ENCODE measurements around the gene NCAM2.

NCAM2 gene

GRCh38 chr21:21436012-21436534 lies 437.9 kb downstream of the NCAM2 start:
- Histone ChIP-seq H2AK5ac (ENCODE audit: low read length) (no peak overlapping the region), H3K4ac (ENCODE audit: low read depth, low read length) (no peak overlapping the region), H3K36me3 (ENCODE audit: control insufficient read depth, insufficient read depth, low read length) (no peaks in the 10 kb centered on the region), H3K9ac (ENCODE audit: low read length) (no peak overlapping the region), H3K4me2 (ENCODE audit: low read length) (no peak overlapping the region), H3K27ac (ENCODE audit: low read depth, low read length) (no peak overlapping the region), H3K4me1 (ENCODE audit: control insufficient read depth, low read depth, low read length) (no peaks in the 10 kb centered on the region), H3K56ac (ENCODE audit: low read length) (no peak overlapping the region), H4K5ac (ENCODE audit: low read length) (no peak overlapping the region), H2BK120ac (ENCODE audit: low read depth, low read length) (no peak overlapping the region), H2BK5ac (ENCODE audit: low read length) (no peak overlapping the region), H3K79me2 (ENCODE audit: control insufficient read depth, insufficient read depth, low read length) (no peaks in the 10 kb centered on the region), H3K18ac (ENCODE audit: low read length) (no peak overlapping the region), H3K23ac (ENCODE audit: low read length) (no peak overlapping the region), H3K27me3 (ENCODE audit: insufficient read depth, low read length, poor library complexity) (no peaks in the 10 kb centered on the region), H2BK15ac (replicated peaks; ENCODE audit: low read depth) (no peak overlapping the region), H3K4me3 (ENCODE audit: low read length) (no peak overlapping the region), H4K8ac (ENCODE audit: low read depth, low read length) (no peak overlapping the region), H3K79me1 (ENCODE audit: low read length) (no peaks in the 10 kb centered on the region)
- DNase-seq: no peak
- no CpG with 5 or more reads among the region's 1 CpG for WGBS (ENCODE audit: extremely low coverage, insufficient coverage, low lambda C conversion rate)

DNA sequence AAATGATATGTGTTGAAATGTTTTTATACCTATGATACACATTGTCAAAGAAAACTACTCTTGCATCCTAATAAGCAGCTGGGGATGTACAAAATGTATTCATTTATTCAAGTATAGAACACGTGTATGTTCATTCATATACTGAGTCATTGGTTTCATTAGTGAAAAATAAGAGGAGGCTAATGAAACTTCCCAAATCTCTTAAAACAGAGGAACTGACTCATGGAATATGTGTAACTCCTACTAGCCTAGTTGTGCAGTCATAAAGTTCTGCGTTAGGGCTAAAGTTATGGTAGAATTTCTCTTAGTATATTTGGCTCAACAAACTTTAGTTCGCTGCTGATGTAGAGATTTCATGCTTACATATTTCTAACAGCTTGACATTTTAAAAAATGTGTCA lies 441.6 kb downstream of the NCAM2 start:
- Histone ChIP-seq H3K27me3 (ENCODE audit: insufficient read depth, low read length, poor library complexity) (no peaks in the 10 kb centered on the region), H2BK15ac (replicated peaks; ENCODE audit: low read depth) (no peak overlapping the region), H3K79me1 (ENCODE audit: low read length) (no peaks in the 10 kb centered on the region), H3K56ac (ENCODE audit: low read length) (no peak overlapping the region), H3K79me2 (ENCODE audit: control insufficient read depth, insufficient read depth, low read length) (no peaks in the 10 kb centered on the region), H3K27ac (ENCODE audit: low read depth, low read length) (no peak overlapping the region), H3K9ac (ENCODE audit: low read length) (no peak overlapping the region), H4K5ac (ENCODE audit: low read length) (no peak overlapping the region), H2BK120ac (ENCODE audit: low read depth, low read length) (no peak overlapping the region), H3K4me2 (ENCODE audit: low read length) (no peak overlapping the region), H3K4ac (ENCODE audit: low read depth, low read length) (no peak overlapping the region), H2AK5ac (ENCODE audit: low read length) (no peak overlapping the region), H4K8ac (ENCODE audit: low read depth, low read length) (no peak overlapping the region), H3K4me1 (ENCODE audit: control insufficient read depth, low read depth, low read length) (no peaks in the 10 kb centered on the region), H3K4me3 (ENCODE audit: low read length) (no peak overlapping the region), H3K18ac (ENCODE audit: low read length) (no peak overlapping the region), H2BK5ac (ENCODE audit: low read length) (no peak overlapping the region), H3K23ac (ENCODE audit: low read length) (no peak overlapping the region), H3K36me3 (ENCODE audit: control insufficient read depth, insufficient read depth, low read length) (no peaks in the 10 kb centered on the region)
- WGBS (ENCODE audit: extremely low coverage, insufficient coverage, low lambda C conversion rate): no CpG with 5 or more reads among the region's 3 CpGs
- DNase-seq: no peak

GRCh38 chr21:21457077-21457476 lies 458.9 kb downstream of the NCAM2 start:
- no peaks in the 10 kb centered on the region for H3K36me3 ChIP-seq (ENCODE audit: control insufficient read depth, insufficient read depth, low read length)
- H3K56ac ChIP-seq (ENCODE audit: low read length): no peak overlapping the region
- no peak overlapping the region for H3K4me2 ChIP-seq (ENCODE audit: low read length)
- no peak overlapping the region for H2BK15ac ChIP-seq (replicated peaks; ENCODE audit: low read depth)
- no peak overlapping the region for H3K18ac ChIP-seq (ENCODE audit: low read length)
- H3K27me3 ChIP-seq (ENCODE audit: insufficient read depth, low read length, poor library complexity): no peaks in the 10 kb centered on the region
- H3K4ac ChIP-seq (ENCODE audit: low read depth, low read length): no peak overlapping the region
- H3K4me1 ChIP-seq (ENCODE audit: control insufficient read depth, low read depth, low read length): no peaks in the 10 kb centered on the region
- no peaks in the 10 kb centered on the region for H3K79me1 ChIP-seq (ENCODE audit: low read length)
- no peak overlapping the region for H3K9ac ChIP-seq (ENCODE audit: low read length)
- H3K27ac ChIP-seq (ENCODE audit: low read depth, low read length): no peak overlapping the region
- H2AK5ac ChIP-seq (ENCODE audit: low read length): no peak overlapping the region
- no peak for DNase-seq
- no peak overlapping the region for H4K8ac ChIP-seq (ENCODE audit: low read depth, low read length)
- H3K79me2 ChIP-seq (ENCODE audit: control insufficient read depth, insufficient read depth, low read length): no peaks in the 10 kb centered on the region
- no CpG with 5 or more reads among the region's 8 CpGs for WGBS (ENCODE audit: extremely low coverage, insufficient coverage, low lambda C conversion rate)
- H3K4me3 ChIP-seq (ENCODE audit: low read length): no peak overlapping the region
- no peak overlapping the region for H3K23ac ChIP-seq (ENCODE audit: low read length)
- H2BK120ac ChIP-seq (ENCODE audit: low read depth, low read length): no peak overlapping the region
- H2BK5ac ChIP-seq (ENCODE audit: low read length): no peak overlapping the region
- no peak overlapping the region for H4K5ac ChIP-seq (ENCODE audit: low read length)

GRCh38 chr21:21458124-21458631 lies 460.0 kb downstream of the NCAM2 start:
- no peak overlapping the region for H3K4me2 ChIP-seq (ENCODE audit: low read length)
- no peak overlapping the region for H4K5ac ChIP-seq (ENCODE audit: low read length)
- H3K79me1 ChIP-seq (ENCODE audit: low read length): no peaks in the 10 kb centered on the region
- no peak overlapping the region for H3K4me3 ChIP-seq (ENCODE audit: low read length)
- no peak overlapping the region for H3K4ac ChIP-seq (ENCODE audit: low read depth, low read length)
- no peak overlapping the region for H3K27ac ChIP-seq (ENCODE audit: low read depth, low read length)
- H3K79me2 ChIP-seq (ENCODE audit: control insufficient read depth, insufficient read depth, low read length): no peaks in the 10 kb centered on the region
- H4K8ac ChIP-seq (ENCODE audit: low read depth, low read length): no peak overlapping the region
- H3K56ac ChIP-seq (ENCODE audit: low read length): no peak overlapping the region
- H3K9ac ChIP-seq (ENCODE audit: low read length): no peak overlapping the region
- no peak overlapping the region for H2AK5ac ChIP-seq (ENCODE audit: low read length)
- H3K4me1 ChIP-seq (ENCODE audit: control insufficient read depth, low read depth, low read length): no peaks in the 10 kb centered on the region
- no peak overlapping the region for H2BK5ac ChIP-seq (ENCODE audit: low read length)
- no peaks in the 10 kb centered on the region for H3K27me3 ChIP-seq (ENCODE audit: insufficient read depth, low read length, poor library complexity)
- WGBS (ENCODE audit: extremely low coverage, insufficient coverage, low lambda C conversion rate): no CpG with 5 or more reads among the region's 8 CpGs
- no peaks in the 10 kb centered on the region for H3K36me3 ChIP-seq (ENCODE audit: control insufficient read depth, insufficient read depth, low read length)
- H3K18ac ChIP-seq (ENCODE audit: low read length): no peak overlapping the region
- no peak for DNase-seq
- H2BK15ac ChIP-seq (replicated peaks; ENCODE audit: low read depth): no peak overlapping the region
- H3K23ac ChIP-seq (ENCODE audit: low read length): no peak overlapping the region
- no peak overlapping the region for H2BK120ac ChIP-seq (ENCODE audit: low read depth, low read length)

- Histone ChIP-seq H2BK5ac (ENCODE audit: low read length) (no peak overlapping the region), H3K9ac (ENCODE audit: low read length) (no peak overlapping the region), H3K4me1 (ENCODE audit: control insufficient read depth, low read depth, low read length) (no peaks in the 10 kb centered on the region), H3K27me3 (ENCODE audit: insufficient read depth, low read length, poor library complexity) (no peaks in the 10 kb centered on the region), H2AK5ac (ENCODE audit: low read length) (no peak overlapping the region), H2BK15ac (replicated peaks; ENCODE audit: low read depth) (no peak overlapping the region), H3K56ac (ENCODE audit: low read length) (no peak overlapping the region), H3K36me3 (ENCODE audit: control insufficient read depth, insufficient read depth, low read length) (no peaks in the 10 kb centered on the region), H3K27ac (ENCODE audit: low read depth, low read length) (no peak overlapping the region), H3K23ac (ENCODE audit: low read length) (no peak overlapping the region), H3K79me2 (ENCODE audit: control insufficient read depth, insufficient read depth, low read length) (no peaks in the 10 kb centered on the region), H3K4me3 (ENCODE audit: low read length) (no peak overlapping the region), H3K4ac (ENCODE audit: low read depth, low read length) (no peak overlapping the region), H3K4me2 (ENCODE audit: low read length) (no peak overlapping the region), H3K18ac (ENCODE audit: low read length) (no peak overlapping the region), H2BK120ac (ENCODE audit: low read depth, low read length) (no peak overlapping the region), H4K8ac (ENCODE audit: low read depth, low read length) (no peak overlapping the region), H3K79me1 (ENCODE audit: low read length) (no peaks in the 10 kb centered on the region), H4K5ac (ENCODE audit: low read length) (no peak overlapping the region)
- no peak for DNase-seq
- no CpG with 5 or more reads among the region's 5 CpGs for WGBS (ENCODE audit: extremely low coverage, insufficient coverage, low lambda C conversion rate)
These were observed 462.8 kb downstream of the NCAM2 start for GRCh38 chr21:21460979-21461378.

- no peak overlapping the region for H3K4me2 ChIP-seq (ENCODE audit: low read length)
- DNase-seq: no peak
These were observed 465.2 kb downstream of the NCAM2 start for GRCh38 chr21:21463456-21463855.

More at GRCh38 chr21:21463456-21463855, 465.2 kb downstream of the NCAM2 start:
- no peaks in the 10 kb centered on the region for H3K79me1 ChIP-seq (ENCODE audit: low read length)
- H3K4me3 ChIP-seq (ENCODE audit: low read length): no peak overlapping the region
- H4K8ac ChIP-seq (ENCODE audit: low read depth, low read length): no peak overlapping the region
- H3K18ac ChIP-seq (ENCODE audit: low read length): no peak overlapping the region
- H3K4ac ChIP-seq (ENCODE audit: low read depth, low read length): no peak overlapping the region
- no peak overlapping the region for H3K23ac ChIP-seq (ENCODE audit: low read length)
- no peak overlapping the region for H2BK120ac ChIP-seq (ENCODE audit: low read depth, low read length)
- H3K27me3 ChIP-seq (ENCODE audit: insufficient read depth, low read length, poor library complexity): no peaks in the 10 kb centered on the region
- H3K4me1 ChIP-seq (ENCODE audit: control insufficient read depth, low read depth, low read length): no peaks in the 10 kb centered on the region
- no peak overlapping the region for H2BK15ac ChIP-seq (replicated peaks; ENCODE audit: low read depth)
- no peak overlapping the region for H4K5ac ChIP-seq (ENCODE audit: low read length)
- whole genome bisulfite sequencing (ENCODE audit: extremely low coverage, insufficient coverage, low lambda C conversion rate): no CpG with 5 or more reads among the region's 4 CpGs
- H3K36me3 ChIP-seq (ENCODE audit: control insufficient read depth, insufficient read depth, low read length): no peaks in the 10 kb centered on the region
- H3K27ac ChIP-seq (ENCODE audit: low read depth, low read length): no peak overlapping the region
- H3K9ac ChIP-seq (ENCODE audit: low read length): no peak overlapping the region
- no peak overlapping the region for H2BK5ac ChIP-seq (ENCODE audit: low read length)
- H3K79me2 ChIP-seq (ENCODE audit: control insufficient read depth, insufficient read depth, low read length): no peaks in the 10 kb centered on the region
- H2AK5ac ChIP-seq (ENCODE audit: low read length): no peak overlapping the region
- no peak overlapping the region for H3K56ac ChIP-seq (ENCODE audit: low read length)
